Coronary artery (tissue), 2 donors: Measurements from ENCODE around the gene PSEN1.

Experiments used
- DNase-seq: peaks from one replicate; pipeline ENCODE4 v3.0.0-alpha.2; 2017; ENCODE audit warnings: low spot score
- H3K27ac ChIP-seq, 2 donors: fragments of 200-600 bp; sonication (generic); one replicate each; pipeline ENCODE4 v1.5.1; 2016 to 2019
- H3K4me3 ChIP-seq: fragments of 200-600 bp; sonication (generic); 2 replicates; pipeline ENCODE4 v1.5.1; 2016; ENCODE audit warnings: mild to moderate bottlenecking, moderate library complexity
- CTCF ChIP-seq: fragments of 200-600 bp; sonication (generic); IDR thresholded peaks from one replicate; pipeline ENCODE4 v1.5.1; 2019; ENCODE audit warnings: antibody characterized with exemption

The PSEN1 gene

GRCh38 chr14:73116079-73116665 is 20.1 kb upstream of the PSEN1 start:
- DNase-seq, result no peak
- no peak for TF ChIP-seq CTCF
- no peak overlapping the region for H3K4me3 ChIP-seq
- H3K27ac ChIP-seq, result no peak overlapping the region

- H3K27ac ChIP-seq, result no peak overlapping the region
- DNase-seq, result no peak
- no peak for TF ChIP-seq CTCF
- no peak overlapping the region for H3K4me3 ChIP-seq
Measured at GRCh38 chr14:73124180-73124894, 12.0 kb upstream of the PSEN1 start.

- DNase-seq, result no peak
- TF ChIP-seq CTCF, result no peak
- no peak overlapping the region for H3K4me3 ChIP-seq
- no peak overlapping the region for H3K27ac ChIP-seq
Measured at GRCh38 chr14:73125169-73125588, 11.1 kb upstream of the PSEN1 start.

- no peak for DNase-seq
- no peak overlapping the region for H3K27ac ChIP-seq
- no peak overlapping the region for H3K4me3 ChIP-seq
- TF ChIP-seq CTCF, result no peak
Measured at GRCh38 chr14:73125746-73126145, 10.6 kb upstream of the PSEN1 start.

- no peak for TF ChIP-seq CTCF
- no peak for DNase-seq
- H3K27ac ChIP-seq, result no peak overlapping the region
- no peak overlapping the region for H3K4me3 ChIP-seq
Measured at GRCh38 chr14:73133795-73134194, 2.5 kb upstream of the PSEN1 start.

GRCh38 chr14:73136085-73136386 is 271 bp upstream of the PSEN1 start:
- Histone ChIP-seq H3K4me3 (peak overlapping the region; percentile 80), H3K27ac (peak overlapping the region; percentile 81 to 89)
- no peak for TF ChIP-seq CTCF
- no peak for DNase-seq

- no peak for TF ChIP-seq CTCF
- H3K4me3 ChIP-seq, result no peak overlapping the region
- no peak for DNase-seq
Measured at GRCh38 chr14:73140811-73141323, 4.6 kb downstream of the PSEN1 start.

More at GRCh38 chr14:73140811-73141323, 4.6 kb downstream of the PSEN1 start:
- H3K27ac ChIP-seq, result no peak overlapping the region
